Measurements from ENCODE around the gene SULT1A2. TPM values are rescaled to one million over a fixed set of nuclear protein-coding genes. Genes with fewer than 3 reads are reported as not detected.

SULT1A2 gene
- total and polyA plus RNA-seq, 2 donors (not counting 1 experiment from before 2014, with no cell fraction given) = 0.17 TPM; not detected in 1

GRCh38 chr16:28543072-28543471 lies 53.8 kb downstream of the SULT1A2 start:
- no peak overlapping the region for H3K27ac ChIP-seq (ENCODE audit: insufficient read depth, low read length)
- H3K9ac ChIP-seq (ENCODE audit: insufficient read depth, low read length) = no peak overlapping the region
- H4K20me1 ChIP-seq (ENCODE audit: control insufficient read depth, extremely low read depth, insufficient read depth, low read length) = no peaks in the 10 kb centered on the region
- no peaks in the 10 kb centered on the region for H3K27me3 ChIP-seq (ENCODE audit: control insufficient read depth, insufficient read depth, low read length)
- no peak overlapping the region for H2AFZ ChIP-seq (ENCODE audit: low read length)
- H3K4me2 ChIP-seq (ENCODE audit: extremely low read depth, insufficient read depth, low read length) = no peak overlapping the region
- H3K4me1 ChIP-seq (ENCODE audit: control insufficient read depth, extremely low read depth, insufficient read depth, low read length) = peaks cover 4% of the 10 kb centered on the region
- no peaks in the 10 kb centered on the region for H3K9me3 ChIP-seq (ENCODE audit: control insufficient read depth, insufficient read depth, low read depth, low read length)
- no peak for TF ChIP-seq EZH2 (IDR thresholded peaks at IDR 0.05; ENCODE audit: low read length, missing control alignments)
- TF ChIP-seq CTCF (conservative IDR thresholded peaks at IDR 0.05 in 1 of 2, IDR thresholded peaks at IDR 0.05 in 1 of 2; ENCODE audit: low read depth in 1 of 2, low read length in 2 of 2) = no peak
- no peak for DNase-seq (ENCODE audit: low read depth in 2 of 2)
- H3K36me3 ChIP-seq (ENCODE audit: control insufficient read depth, insufficient read depth, low read length) = no peaks in the 10 kb centered on the region
- peaks cover 4% of the 10 kb centered on the region for H3K79me2 ChIP-seq (ENCODE audit: control insufficient read depth, insufficient read depth, low read length)
- H3K4me3 ChIP-seq (replicated peaks in 1 of 4; ENCODE audit: control extremely low read depth in 1 of 4, insufficient read depth in 1 of 4, low read depth in 3 of 4, low read length in 4 of 4) = no peak overlapping the region

- TF ChIP-seq CTCF (conservative IDR thresholded peaks at IDR 0.05 in 1 of 2, IDR thresholded peaks at IDR 0.05 in 1 of 2; ENCODE audit: low read depth in 1 of 2, low read length in 2 of 2) (no peak), EZH2 (IDR thresholded peaks at IDR 0.05; ENCODE audit: low read length, missing control alignments) (no peak)
- Histone ChIP-seq H3K9ac (ENCODE audit: insufficient read depth, low read length) (no peak overlapping the region), H3K4me1 (ENCODE audit: control insufficient read depth, extremely low read depth, insufficient read depth, low read length) (peaks cover 8% of the 10 kb centered on the region), H3K9me3 (ENCODE audit: control insufficient read depth, insufficient read depth, low read depth, low read length) (no peaks in the 10 kb centered on the region), H3K36me3 (ENCODE audit: control insufficient read depth, insufficient read depth, low read length) (no peaks in the 10 kb centered on the region), H3K27me3 (ENCODE audit: control insufficient read depth, insufficient read depth, low read length) (no peaks in the 10 kb centered on the region), H3K27ac (ENCODE audit: insufficient read depth, low read length) (no peak overlapping the region), H3K4me3 (replicated peaks in 1 of 4; ENCODE audit: control extremely low read depth in 1 of 4, insufficient read depth in 1 of 4, low read depth in 3 of 4, low read length in 4 of 4) (no peak overlapping the region), H3K4me2 (ENCODE audit: extremely low read depth, insufficient read depth, low read length) (no peak overlapping the region), H3K79me2 (ENCODE audit: control insufficient read depth, insufficient read depth, low read length) (peaks cover 9% of the 10 kb centered on the region), H2AFZ (ENCODE audit: low read length) (no peak overlapping the region), H4K20me1 (ENCODE audit: control insufficient read depth, extremely low read depth, insufficient read depth, low read length) (no peaks in the 10 kb centered on the region)
- no peak for DNase-seq (ENCODE audit: low read depth in 2 of 2)
Observed at GRCh38 chr16:28542646-28543045, 54.2 kb downstream of the SULT1A2 start.

Other genes starting within 250 kb of the SULT1A2 start
- 0.66 TPM in 1 of 2 replicates, not detected in the other for gene NPIPB6, start 233.5 kb downstream of the SULT1A2 start, total RNA-seq
- 0.05 and 0.23 TPM in 2 replicates for gene NPIPB6, start 233.5 kb downstream of the SULT1A2 start, polyA plus RNA-seq
- gene EIF3CL, start 193.2 kb downstream of the SULT1A2 start, total RNA-seq = 67.4 and 88.6 TPM in 2 replicates
- gene EIF3CL, start 193.2 kb downstream of the SULT1A2 start, polyA plus RNA-seq = 45.6 and 70.5 TPM in 2 replicates
- not detected in 2 replicates for gene NPIPB7, start 124.7 kb downstream of the SULT1A2 start, total RNA-seq
- gene NPIPB7, start 124.7 kb downstream of the SULT1A2 start, polyA plus RNA-seq = not detected in 2 replicates
- gene CLN3, start 105.0 kb downstream of the SULT1A2 start, total RNA-seq = 19.3 and 23.3 TPM in 2 replicates
- 19.5 and 25.4 TPM in 2 replicates for gene CLN3, start 105.0 kb downstream of the SULT1A2 start, polyA plus RNA-seq
- under 0.01 TPM in 1 of 2 replicates, not detected in the other for gene APOBR, start 102.4 kb downstream of the SULT1A2 start, total RNA-seq
- gene APOBR, start 102.4 kb downstream of the SULT1A2 start, polyA plus RNA-seq = not detected in 2 replicates
- not detected in 2 replicates for gene IL27, start 90.2 kb downstream of the SULT1A2 start, total RNA-seq
- gene IL27, start 90.2 kb downstream of the SULT1A2 start, polyA plus RNA-seq = not detected in 2 replicates
- gene NUPR1, start 58.1 kb downstream of the SULT1A2 start, total RNA-seq = 59.3 and 87.0 TPM in 2 replicates
- 22.2 and 38.0 TPM in 2 replicates for gene NUPR1, start 58.1 kb downstream of the SULT1A2 start, polyA plus RNA-seq
- gene SGF29, start 43.1 kb downstream of the SULT1A2 start, total RNA-seq = 6.9 and 12.8 TPM in 2 replicates
- gene SGF29, start 43.1 kb downstream of the SULT1A2 start, polyA plus RNA-seq = 1.6 and 2.5 TPM in 2 replicates
- 1.3 and 3.6 TPM in 2 replicates for gene SULT1A1, start 13.0 kb upstream of the SULT1A2 start, total RNA-seq
- 0.50 and 1.7 TPM in 2 replicates for gene SULT1A1, start 13.0 kb upstream of the SULT1A2 start, polyA plus RNA-seq
- gene NPIPB8, start 41.0 kb upstream of the SULT1A2 start, total RNA-seq = 0.17 TPM in 1 of 2 replicates, not detected in the other
- not detected in 2 replicates for gene NPIPB8, start 41.0 kb upstream of the SULT1A2 start, polyA plus RNA-seq
- 155 and 183 TPM in 2 replicates for gene EIF3C, start 114.4 kb upstream of the SULT1A2 start, total RNA-seq
- 259 and 267 TPM in 2 replicates for gene EIF3C, start 114.4 kb upstream of the SULT1A2 start, polyA plus RNA-seq
- 1.7 and 1.8 TPM in 2 replicates for gene NPIPB9, start 154.7 kb upstream of the SULT1A2 start, total RNA-seq
- gene NPIPB9, start 154.7 kb upstream of the SULT1A2 start, polyA plus RNA-seq = 0.05 and 0.12 TPM in 2 replicates
- 33.6 and 52.8 TPM in 2 replicates for gene ATXN2L, start 225.9 kb upstream of the SULT1A2 start, total RNA-seq
- 16.4 and 21.5 TPM in 2 replicates for gene ATXN2L, start 225.9 kb upstream of the SULT1A2 start, polyA plus RNA-seq
- 115 and 117 TPM in 2 replicates for gene TUFM, start 249.3 kb upstream of the SULT1A2 start, total RNA-seq
- 68.6 and 105 TPM in 2 replicates for gene TUFM, start 249.3 kb upstream of the SULT1A2 start, polyA plus RNA-seq

Measured in fibroblast of lung (primary cell).